ENCODE data around the gene ARHGAP15.

The ARHGAP15 gene

DNA sequence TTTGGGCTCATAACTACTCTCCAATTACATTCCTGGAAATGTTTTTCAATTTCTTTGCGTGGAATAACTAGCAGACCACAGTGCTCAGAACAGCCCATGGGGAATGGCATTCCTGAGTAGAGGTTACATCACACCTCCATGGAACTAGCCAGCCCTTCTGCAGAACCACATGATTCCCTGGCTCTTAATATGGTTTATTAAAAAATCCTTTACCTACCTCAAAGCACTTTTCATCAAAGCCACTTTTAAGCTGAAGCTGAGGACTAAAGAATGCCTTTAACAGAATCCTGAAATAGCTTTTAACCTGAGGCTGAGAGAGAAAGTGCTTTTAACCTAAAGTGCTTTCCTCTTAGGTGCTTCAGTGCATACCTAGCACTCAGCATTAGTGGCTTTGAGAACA lies 376.3 kb downstream of the ARHGAP15 start:
- Histone ChIP-seq H2AFZ (ENCODE audit: low read length) (no peak overlapping the region), H3K79me2 (ENCODE audit: insufficient read depth, low read length) (no peaks in the 10 kb centered on the region), H3K36me3 (ENCODE audit: insufficient read depth, low read length) (peaks cover 14% of the 10 kb centered on the region; the same call in 1 of the 2 replicates), H3K9me3 (ENCODE audit: low read length) (no peaks in the 10 kb centered on the region), H3K4me3 (ENCODE audit: low read depth, low read length, poor library complexity, severe bottlenecking) (no peak overlapping the region), H3K9me2 (ENCODE audit: low read depth, low read length) (no peaks in the 10 kb centered on the region), H3K27me3 (ENCODE audit: insufficient read depth, low read length) (no peaks in the 10 kb centered on the region), H3K9ac (ENCODE audit: low read length) (no peak overlapping the region), H3K4me1 (ENCODE audit: insufficient read depth, low read length, severe bottlenecking) (no peaks in the 10 kb centered on the region), H3K27ac (ENCODE audit: low read depth, low read length, poor library complexity, severe bottlenecking) (no peak overlapping the region), H4K20me1 (ENCODE audit: insufficient read depth, low read length) (no peaks in the 10 kb centered on the region), H3F3A (ENCODE audit: insufficient read depth, low read length) (no peaks in the 10 kb centered on the region), H3K4me2 (ENCODE audit: low read length) (no peak overlapping the region)
- no peak for TF ChIP-seq EZH2 (IDR thresholded peaks at IDR 0.05; ENCODE audit: borderline replicate concordance, low read length)
- TF ChIP-seq, protein P1, sequence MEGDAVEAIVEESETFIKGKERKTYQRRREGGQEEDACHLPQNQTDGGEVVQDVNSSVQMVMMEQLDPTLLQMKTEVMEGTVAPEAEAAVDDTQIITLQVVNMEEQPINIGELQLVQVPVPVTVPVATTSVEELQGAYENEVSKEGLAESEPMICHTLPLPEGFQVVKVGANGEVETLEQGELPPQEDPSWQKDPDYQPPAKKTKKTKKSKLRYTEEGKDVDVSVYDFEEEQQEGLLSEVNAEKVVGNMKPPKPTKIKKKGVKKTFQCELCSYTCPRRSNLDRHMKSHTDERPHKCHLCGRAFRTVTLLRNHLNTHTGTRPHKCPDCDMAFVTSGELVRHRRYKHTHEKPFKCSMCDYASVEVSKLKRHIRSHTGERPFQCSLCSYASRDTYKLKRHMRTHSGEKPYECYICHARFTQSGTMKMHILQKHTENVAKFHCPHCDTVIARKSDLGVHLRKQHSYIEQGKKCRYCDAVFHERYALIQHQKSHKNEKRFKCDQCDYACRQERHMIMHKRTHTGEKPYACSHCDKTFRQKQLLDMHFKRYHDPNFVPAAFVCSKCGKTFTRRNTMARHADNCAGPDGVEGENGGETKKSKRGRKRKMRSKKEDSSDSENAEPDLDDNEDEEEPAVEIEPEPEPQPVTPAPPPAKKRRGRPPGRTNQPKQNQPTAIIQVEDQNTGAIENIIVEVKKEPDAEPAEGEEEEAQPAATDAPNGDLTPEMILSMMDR (IDR thresholded peaks at IDR 0.05; ENCODE audit: low read length), result no peak

GRCh38 chr2:143513081-143513480 lies 383.9 kb downstream of the ARHGAP15 start:
- Histone ChIP-seq H3K4me2 (ENCODE audit: low read length) (no peak overlapping the region), H3K4me1 (ENCODE audit: insufficient read depth, low read length, severe bottlenecking) (peaks cover 11% of the 10 kb centered on the region), H2AFZ (ENCODE audit: low read length) (no peak overlapping the region), H3F3A (ENCODE audit: insufficient read depth, low read length) (no peaks in the 10 kb centered on the region), H3K9me3 (ENCODE audit: low read length) (no peaks in the 10 kb centered on the region), H3K9me2 (ENCODE audit: low read depth, low read length) (no peaks in the 10 kb centered on the region), H3K4me3 (ENCODE audit: low read depth, low read length, poor library complexity, severe bottlenecking) (no peak overlapping the region), H3K9ac (ENCODE audit: low read length) (no peak overlapping the region), H4K20me1 (ENCODE audit: insufficient read depth, low read length) (no peaks in the 10 kb centered on the region), H3K27me3 (ENCODE audit: insufficient read depth, low read length) (no peaks in the 10 kb centered on the region), H3K36me3 (ENCODE audit: insufficient read depth, low read length) (peaks cover 10% of the 10 kb centered on the region; the same call in 1 of the 2 replicates), H3K79me2 (ENCODE audit: insufficient read depth, low read length) (no peaks in the 10 kb centered on the region), H3K27ac (ENCODE audit: low read depth, low read length, poor library complexity, severe bottlenecking) (no peak overlapping the region)
- TF ChIP-seq EZH2 (IDR thresholded peaks at IDR 0.05; ENCODE audit: borderline replicate concordance, low read length), result no peak
- TF ChIP-seq, protein P1 (IDR thresholded peaks at IDR 0.05; ENCODE audit: low read length), result peak; percentile 86

GRCh38 chr2:143514413-143514812 lies 385.2 kb downstream of the ARHGAP15 start:
- H3K9ac ChIP-seq (ENCODE audit: low read length), result no peak overlapping the region
- H4K20me1 ChIP-seq (ENCODE audit: insufficient read depth, low read length), result no peaks in the 10 kb centered on the region
- peaks cover 11% of the 10 kb centered on the region for H3K4me1 ChIP-seq (ENCODE audit: insufficient read depth, low read length, severe bottlenecking)
- no peaks in the 10 kb centered on the region for H3K79me2 ChIP-seq (ENCODE audit: insufficient read depth, low read length)
- no peaks in the 10 kb centered on the region for H3K9me2 ChIP-seq (ENCODE audit: low read depth, low read length)
- H3K27me3 ChIP-seq (ENCODE audit: insufficient read depth, low read length), result no peaks in the 10 kb centered on the region
- no peak overlapping the region for H3K4me2 ChIP-seq (ENCODE audit: low read length)
- H3K36me3 ChIP-seq (ENCODE audit: insufficient read depth, low read length), result peaks cover 17% of the 10 kb centered on the region; the same call in 1 of the 2 replicates
- no peak overlapping the region for H3K4me3 ChIP-seq (ENCODE audit: low read depth, low read length, poor library complexity, severe bottlenecking)
- no peaks in the 10 kb centered on the region for H3F3A ChIP-seq (ENCODE audit: insufficient read depth, low read length)
- no peak overlapping the region for H3K27ac ChIP-seq (ENCODE audit: low read depth, low read length, poor library complexity, severe bottlenecking)
- no peaks in the 10 kb centered on the region for H3K9me3 ChIP-seq (ENCODE audit: low read length)
- TF ChIP-seq, protein P1 (IDR thresholded peaks at IDR 0.05; ENCODE audit: low read length), result no peak
- TF ChIP-seq EZH2 (IDR thresholded peaks at IDR 0.05; ENCODE audit: borderline replicate concordance, low read length), result no peak
- no peak overlapping the region for H2AFZ ChIP-seq (ENCODE audit: low read length)
